Measurements from ENCODE around the gene MITF. TPM values are rescaled to one million over a fixed set of nuclear protein-coding genes. Genes with fewer than 3 reads are reported as not detected.

Gene MITF
- total RNA-seq, 1 donor from 2014 or later, result 2.8 TPM

DNA sequence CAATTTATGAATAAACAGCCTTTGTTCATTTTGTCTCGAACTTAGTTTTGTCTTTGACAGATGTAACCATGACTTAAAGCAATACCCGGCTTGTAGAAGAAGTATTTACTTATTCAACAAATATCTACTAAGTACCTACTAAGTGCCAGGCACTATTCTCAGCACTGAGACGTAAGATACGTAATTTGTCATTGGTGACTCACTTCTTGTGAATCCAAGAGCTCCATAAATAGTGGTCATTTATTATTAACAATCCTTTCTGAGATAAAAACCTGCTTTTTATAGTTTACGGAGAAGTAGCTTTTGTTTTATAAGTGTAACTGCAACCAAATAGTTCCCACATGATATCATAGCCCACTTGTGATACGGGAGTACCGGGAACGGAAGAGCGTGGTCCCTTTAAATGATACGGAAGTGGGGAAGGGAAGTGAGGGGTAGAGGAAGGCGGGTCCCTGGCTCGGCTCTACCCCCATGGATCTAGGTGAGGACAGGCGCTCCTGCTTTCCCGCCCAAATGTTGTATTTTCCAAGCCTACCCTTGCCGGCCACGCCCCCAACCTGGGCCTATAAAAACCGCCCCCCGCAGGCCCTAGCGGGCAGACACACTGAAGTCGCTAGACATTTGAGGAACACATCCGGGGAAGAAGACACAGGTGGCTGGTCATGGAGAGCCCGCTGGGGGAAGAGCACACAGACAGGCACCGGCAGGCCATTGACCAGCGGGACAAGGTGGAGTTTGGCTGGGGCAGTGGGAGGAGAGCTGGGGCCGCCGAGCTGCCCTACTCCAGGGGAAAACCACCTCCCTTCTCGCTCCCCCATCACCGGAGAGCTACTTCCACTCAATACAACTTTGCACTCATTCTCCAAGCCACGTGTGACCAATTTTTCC, 260.1 kb downstream of the MITF start, which contains the start of gene SAMMSON:
Gene SAMMSON (plus strand): TSS at position 594 of the 888 bp plus-strand sequence.
- DNase-seq (ENCODE audit: extremely low read depth, low read depth, low spot score), result no peak

- DNase-seq (ENCODE audit: extremely low read depth, low read depth, low spot score), result no peak
Observed at GRCh38 chr3:70000028-70000410, 260.8 kb downstream of the MITF start.

DNA sequence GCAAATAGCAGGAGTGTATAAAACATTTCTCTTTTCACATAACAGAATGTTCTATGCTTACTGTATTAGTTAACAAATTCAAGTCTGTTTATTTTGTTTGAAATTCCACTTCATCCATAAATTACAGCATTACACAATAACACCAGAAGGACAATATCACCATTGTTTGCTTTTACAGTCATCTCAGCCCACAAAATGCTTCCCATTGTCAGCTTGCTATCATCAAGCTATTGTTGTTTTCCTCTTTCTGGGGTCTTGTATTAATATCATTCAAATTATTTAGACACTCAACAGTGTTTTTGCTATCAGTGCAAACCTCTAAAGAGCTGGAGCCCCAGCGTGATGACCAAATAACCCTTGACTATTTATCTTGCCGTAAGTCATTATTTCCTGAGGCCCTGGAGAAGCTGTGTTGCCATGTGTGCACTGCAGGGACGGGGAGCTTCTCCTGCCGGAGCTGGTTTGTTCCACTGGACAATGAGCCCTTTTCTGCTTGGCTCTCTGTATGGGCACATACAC, 261.4 kb downstream of the MITF start:
- DNase-seq (ENCODE audit: extremely low read depth, low read depth, low spot score), result no peak

GRCh38 chr3:70003119-70003518, 263.9 kb downstream of the MITF start:
- no peak for DNase-seq (ENCODE audit: extremely low read depth, low read depth, low spot score)

DNA sequence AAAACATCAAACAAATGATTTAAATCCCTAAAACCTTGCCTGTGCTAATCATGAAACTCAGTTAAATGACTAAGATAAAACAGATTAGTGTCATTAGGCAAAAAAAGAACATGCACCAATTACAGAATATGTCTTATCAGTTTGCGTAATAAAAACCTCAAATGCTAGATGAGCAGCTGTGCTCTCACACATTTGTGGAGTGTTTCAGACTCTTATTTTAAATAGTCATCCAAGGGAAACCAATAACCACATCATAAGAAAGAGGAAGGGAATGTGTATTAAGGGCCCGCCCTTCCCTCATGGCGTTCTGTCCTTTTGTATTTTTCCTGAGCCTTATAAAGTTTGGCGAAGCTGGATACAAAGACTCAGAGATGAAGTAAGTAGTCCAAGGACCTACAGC, 266.8 kb downstream of the MITF start:
- DNase-seq (ENCODE audit: extremely low read depth, low read depth, low spot score), result no peak

DNA sequence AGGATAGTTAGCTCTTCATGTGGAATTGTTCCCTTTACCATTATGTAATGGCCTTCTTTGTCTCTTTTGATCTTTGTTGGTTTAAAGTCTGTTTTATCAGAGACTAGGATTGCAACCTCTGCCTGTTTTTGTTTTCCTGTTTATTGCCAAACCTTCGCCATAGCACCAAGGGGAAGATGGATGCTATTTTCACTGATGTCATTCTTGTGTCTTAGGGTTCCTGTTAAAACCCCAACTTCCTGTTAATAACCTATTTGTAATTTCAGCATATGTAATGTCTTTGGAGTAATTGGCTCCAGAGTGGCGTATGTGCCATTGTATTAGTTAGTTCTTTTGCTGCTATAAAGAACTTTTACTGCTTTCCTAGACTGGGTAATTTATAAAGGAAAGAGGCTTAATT, 271.1 kb downstream of the MITF start:
- no peak for DNase-seq (ENCODE audit: extremely low read depth, low read depth, low spot score)

GRCh38 chr3:70011582-70011981, 272.3 kb downstream of the MITF start:
- DNase-seq (ENCODE audit: extremely low read depth, low read depth, low spot score), result no peak
